GM21825 (cell line): Measurements from ENCODE around the gene POLD1.

Experiments
- ATAC-seq: cut with Tn5 transposase; IDR thresholded peaks from one replicate; pipeline ENCODE4 v1.9.1; 2021; ENCODE audit warnings: mild to moderate bottlenecking, moderate library complexity; ENCODE audit not compliant: unreplicated experiment

POLD1 gene

DNA sequence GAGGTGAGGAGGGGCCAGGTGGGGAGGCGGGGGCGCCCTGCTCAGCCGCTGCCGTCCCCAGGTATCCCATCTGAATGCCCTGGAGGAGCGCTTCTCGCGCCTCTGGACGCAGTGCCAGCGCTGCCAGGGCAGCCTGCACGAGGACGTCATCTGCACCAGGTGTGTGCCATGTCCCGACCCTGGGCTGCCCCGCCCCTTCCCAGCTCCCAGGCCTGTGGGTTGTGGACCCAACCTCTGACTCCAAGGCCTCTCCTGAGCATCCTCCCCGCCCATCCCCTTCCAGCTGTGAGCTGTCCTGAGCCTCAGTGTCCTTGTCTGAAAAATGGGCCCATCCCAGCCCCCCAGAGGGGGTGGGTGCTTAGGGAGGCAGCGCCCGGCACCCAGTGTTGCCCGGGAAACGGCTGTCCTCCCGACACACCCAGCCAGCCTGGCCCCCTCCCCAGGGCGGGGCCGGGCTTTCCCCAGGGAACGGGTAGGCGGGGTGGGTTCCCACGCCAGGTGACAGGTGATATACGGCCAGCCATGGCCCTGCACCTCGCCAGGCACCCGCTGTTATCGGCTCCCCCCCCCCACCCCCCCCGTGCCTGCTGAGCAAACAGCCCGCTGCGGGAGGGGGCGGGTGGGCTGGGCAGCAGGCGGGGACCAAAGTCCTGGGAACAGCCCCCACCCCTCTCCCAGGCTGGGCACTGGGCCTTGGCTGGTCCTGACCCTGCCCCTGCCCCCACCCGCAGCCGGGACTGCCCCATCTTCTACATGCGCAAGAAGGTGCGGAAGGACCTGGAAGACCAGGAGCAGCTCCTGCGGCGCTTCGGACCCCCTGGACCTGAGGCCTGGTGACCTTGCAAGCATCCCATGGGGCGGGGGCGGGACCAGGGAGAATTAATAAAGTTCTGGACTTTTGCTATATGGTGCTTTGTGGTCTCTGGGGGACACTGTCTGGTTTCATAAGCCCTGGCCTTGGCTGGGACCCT lies 33.2 kb downstream of the POLD1 start:
- no peak for ATAC-seq

DNA sequence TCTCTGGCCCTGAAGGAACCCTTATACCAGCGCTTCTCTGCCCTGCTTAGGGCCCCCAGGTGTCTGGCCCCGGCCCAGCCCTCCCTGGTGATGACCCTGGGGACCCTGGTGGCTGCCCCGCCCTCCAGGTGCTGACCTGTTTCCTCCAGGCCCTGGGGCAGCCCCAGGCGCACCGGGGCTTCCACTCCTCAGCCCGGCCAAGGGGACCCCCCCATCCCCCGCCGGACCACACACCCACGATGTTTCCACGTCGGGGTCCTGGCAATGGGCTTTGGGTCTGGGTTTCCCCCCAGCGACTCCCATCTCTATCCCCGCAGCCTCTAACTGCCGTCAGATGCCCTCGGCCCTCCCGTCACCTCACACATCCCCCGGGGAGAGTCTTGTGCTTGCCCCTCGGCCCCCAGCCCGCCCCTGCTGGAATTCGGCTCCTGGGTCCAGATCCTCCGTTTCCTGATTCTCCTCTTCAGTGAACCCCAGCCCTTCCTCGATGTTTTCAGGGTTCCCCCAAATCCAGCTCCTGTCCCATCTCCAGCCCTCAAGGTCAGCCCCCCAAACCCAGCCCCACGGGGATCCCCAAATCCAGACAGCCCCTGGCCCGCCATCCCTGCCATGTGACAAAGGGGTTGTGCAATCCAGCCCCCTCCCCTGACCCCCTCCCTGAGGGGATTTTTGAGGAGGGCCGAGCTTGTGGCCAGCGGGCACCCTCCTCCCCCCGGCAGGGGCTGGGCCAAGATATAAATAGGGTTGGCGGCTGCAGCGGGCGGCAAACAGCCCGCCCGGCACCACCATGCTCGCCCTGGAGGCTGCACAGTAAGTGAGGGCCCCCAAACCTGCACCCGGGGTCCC lies 34.3 kb downstream of the POLD1 start, which contains the start of gene SPIB:
SPIB (plus strand) TSS at position 763 of the 846 bp plus-strand sequence; CDS start at position 788, 25 bp downstream.
- ATAC-seq, result no peak

DNA sequence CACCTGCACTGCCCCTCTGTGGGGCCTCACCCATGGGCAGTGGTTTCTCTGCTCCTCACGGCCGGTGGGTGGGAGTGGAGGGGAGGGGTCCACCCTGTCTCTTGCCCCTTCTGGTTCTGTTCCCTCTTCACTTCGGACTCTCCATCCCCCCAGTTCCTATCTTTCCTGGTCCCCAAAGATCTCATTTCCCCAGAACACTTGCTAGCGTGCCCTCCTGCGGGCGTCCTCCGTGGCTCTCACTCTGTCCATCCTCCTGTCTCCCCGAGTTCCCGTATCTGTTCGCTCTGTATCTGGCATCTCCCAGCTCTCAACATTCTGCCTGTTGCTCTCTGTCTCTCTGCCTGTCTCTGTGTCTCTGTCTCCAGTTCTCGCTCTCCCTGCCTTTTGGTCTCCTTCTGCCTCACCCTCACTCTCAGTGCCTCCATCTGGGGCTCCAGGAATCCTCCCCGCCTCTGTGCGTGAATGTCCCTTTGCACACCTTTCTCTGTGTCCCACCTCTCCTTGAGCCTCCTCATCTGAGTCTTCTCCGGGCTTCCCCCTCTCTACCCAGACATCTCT lies 35.0 kb downstream of the POLD1 start:
- no peak for ATAC-seq

DNA sequence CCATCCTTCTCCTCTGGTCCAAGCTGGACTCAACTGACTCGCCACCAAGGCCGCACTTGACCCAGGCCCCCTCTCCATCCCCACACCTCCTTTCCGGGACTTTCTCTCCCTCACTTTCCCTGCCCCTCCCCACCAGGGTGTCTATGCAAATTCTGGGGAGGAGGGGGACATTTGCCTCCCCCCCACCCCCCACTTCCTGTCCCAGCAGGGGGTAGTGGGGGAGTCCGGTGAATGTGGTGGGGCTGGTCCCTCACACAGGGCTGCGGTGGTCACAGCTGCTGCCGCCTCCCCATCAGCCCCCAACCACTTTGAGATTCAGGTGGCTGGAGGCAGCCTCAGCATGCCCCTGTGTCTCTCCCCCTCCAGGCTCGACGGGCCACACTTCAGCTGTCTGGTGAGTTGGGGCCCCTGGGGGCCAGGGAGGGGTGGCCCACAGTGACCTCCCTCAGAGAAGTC lies 35.5 kb downstream of the POLD1 start:
- ATAC-seq, result no peak

DNA sequence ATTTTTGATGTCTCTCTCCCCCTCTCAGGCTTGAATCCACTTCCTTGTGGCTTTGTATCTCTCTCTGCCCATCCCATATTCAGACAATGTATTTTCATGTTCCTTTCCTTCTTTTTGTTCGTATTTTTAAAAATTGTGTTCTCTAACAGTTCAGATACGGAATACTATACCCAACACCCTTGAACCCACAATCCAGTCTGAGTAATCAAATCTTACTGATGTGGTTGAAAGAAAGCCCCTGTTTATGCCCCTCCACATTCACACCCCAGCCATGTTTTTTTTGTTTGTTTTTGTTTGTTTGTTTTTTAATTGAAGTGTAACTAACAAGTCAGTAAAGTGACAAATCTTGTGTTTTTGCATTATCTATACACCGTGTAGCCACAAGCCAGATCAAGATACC lies 36.0 kb downstream of the POLD1 start:
- no peak for ATAC-seq

DNA sequence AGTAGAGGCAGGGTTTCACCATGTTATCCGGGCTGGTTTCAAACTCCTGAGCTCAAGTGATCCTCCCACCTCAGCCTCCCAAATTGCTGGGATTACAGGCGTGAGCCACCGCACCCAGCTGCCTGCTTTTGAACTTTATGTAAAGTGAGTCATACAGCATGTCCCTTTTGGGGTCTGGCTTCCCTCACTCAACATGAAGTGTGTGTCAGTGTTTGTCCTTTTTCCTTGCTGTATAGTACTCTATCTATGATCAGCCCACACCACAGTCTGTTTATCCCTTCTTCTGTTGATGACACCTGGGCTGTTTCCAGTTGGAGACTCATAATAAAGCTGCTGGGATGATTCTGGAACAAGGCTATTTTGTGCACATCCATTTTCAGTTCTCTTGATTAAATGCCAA lies 36.7 kb downstream of the POLD1 start:
- no peak for ATAC-seq

DNA sequence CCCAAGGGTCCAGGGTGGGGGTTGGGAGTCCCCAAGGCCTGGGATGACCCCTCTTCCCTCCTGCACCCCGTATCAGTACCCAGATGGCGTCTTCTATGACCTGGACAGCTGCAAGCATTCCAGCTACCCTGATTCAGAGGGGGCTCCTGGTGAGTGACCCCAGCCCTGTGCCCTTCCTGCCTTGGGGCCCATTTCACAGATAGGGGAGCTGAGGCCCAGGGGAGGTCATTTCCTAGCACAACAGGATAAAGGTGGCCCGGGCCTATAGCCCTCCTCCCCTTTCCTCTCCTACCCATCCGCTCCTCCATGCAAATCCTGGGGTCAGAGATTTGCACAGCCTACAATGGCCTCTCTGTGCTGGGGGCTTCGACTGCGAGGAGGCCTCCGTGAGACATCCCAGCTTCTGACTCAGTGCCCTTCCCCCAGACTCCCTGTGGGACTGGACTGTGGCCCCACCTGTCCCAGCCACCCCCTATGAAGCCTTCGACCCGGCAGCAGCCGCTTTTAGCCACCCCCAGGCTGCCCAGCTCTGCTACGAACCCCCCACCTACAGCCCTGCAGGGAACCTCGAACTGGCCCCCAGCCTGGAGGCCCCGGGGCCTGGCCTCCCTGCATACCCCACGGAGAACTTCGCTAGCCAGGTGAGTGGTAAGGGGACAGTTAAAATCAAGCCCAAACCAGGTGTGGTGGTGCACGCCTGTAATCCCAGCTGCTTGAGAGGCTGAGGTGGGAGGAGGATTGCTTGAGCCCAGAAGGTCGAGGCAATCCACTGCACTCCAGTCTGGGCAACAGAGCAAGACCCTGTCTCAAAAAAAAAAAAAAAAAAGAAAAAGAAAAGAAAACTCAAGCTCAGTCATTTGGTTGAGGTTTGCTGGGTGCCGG lies 38.5 kb downstream of the POLD1 start:
- no peak for ATAC-seq

DNA sequence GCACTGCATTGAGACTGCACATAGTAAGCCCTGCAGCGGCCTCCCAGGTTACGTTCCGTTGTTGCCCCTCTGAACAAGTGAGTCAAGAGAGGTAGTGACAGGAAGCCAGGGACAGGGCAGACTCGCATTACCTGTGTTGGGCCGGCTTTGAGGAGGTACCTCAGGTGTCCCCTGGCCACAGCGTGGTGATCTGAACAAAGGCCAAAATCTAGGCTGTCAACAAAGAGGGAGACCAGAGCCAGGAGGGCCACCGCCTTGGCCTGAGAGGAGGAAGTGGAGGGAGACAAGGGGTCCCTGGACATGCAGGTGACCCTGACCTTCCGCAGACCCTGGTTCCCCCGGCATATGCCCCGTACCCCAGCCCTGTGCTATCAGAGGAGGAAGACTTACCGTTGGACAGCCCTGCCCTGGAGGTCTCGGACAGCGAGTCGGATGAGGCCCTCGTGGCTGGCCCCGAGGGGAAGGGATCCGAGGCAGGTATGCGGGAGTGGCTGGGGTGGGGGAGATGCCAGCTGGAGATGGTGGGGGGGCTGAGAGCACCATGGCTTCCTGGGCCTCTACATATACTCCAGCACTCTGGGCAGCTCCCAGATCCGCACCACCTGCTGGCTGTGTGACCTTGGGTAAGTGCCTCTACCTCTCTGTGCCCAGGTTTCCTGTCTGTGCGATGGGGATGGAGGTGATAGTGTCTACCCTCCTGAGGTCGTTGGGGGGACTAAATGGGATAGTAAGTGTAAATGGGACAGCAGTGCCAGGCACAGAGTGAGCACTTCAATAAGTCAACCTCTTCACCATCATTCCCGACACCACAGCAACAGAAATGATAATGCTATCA lies 39.3 kb downstream of the POLD1 start:
- ATAC-seq, result no peak

DNA sequence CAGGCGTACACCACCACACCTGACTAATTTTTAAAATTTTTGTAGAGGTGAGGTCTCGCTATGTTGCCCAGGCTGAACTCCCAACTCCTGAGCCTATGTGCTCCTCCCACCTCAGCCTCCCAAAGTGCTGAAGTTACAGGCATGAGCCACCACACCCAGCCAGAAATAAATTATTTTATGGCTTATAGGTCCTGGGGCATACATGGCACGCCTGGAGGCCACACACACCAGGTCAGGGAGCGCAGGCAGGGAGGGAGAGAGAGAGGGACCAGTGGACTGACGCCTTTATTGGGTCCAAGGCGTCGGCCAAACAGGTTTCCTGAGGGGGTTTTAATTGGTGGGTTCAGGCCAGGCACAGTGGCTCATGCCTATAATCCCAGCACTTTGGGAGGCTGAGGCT lies 41.4 kb downstream of the POLD1 start:
- no peak for ATAC-seq

DNA sequence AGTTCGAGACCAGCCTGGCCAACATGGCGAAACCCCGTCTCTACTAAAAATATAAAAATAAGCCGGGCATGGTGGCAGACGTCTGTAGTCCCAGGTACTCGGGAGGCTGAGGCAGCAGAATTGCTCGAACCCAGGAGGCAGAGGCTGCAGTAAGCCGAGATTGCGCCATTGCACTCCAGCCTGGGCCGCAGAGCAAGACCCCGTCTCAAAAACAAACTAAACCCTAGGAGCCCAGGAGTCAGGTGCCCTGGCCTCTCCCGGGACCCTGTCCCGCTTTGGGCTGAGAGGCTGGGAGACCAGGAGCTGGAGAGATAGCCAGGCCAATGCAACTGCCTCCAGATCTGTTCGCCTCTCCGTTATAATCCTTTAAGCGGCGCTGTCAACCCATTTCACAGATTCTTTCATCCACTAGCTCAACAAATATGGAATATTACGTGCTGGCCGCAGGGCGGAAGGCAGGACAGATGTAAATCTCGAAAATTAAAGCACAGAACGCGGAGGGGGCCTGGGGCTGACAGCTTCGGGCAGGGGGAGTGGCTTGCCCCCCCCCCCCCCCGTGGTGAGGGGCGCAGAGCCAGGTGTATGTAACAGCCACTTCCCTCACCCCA lies 43.3 kb downstream of the POLD1 start:
- ATAC-seq, result no peak

DNA sequence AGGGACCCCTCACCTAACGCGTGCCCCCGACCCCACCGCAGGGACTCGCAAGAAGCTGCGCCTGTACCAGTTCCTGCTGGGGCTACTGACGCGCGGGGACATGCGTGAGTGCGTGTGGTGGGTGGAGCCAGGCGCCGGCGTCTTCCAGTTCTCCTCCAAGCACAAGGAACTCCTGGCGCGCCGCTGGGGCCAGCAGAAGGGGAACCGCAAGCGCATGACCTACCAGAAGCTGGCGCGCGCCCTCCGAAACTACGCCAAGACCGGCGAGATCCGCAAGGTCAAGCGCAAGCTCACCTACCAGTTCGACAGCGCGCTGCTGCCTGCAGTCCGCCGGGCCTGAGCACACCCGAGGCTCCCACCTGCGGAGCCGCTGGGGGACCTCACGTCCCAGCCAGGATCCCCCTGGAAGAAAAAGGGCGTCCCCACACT lies 43.9 kb downstream of the POLD1 start:
- ATAC-seq, result no peak

DNA sequence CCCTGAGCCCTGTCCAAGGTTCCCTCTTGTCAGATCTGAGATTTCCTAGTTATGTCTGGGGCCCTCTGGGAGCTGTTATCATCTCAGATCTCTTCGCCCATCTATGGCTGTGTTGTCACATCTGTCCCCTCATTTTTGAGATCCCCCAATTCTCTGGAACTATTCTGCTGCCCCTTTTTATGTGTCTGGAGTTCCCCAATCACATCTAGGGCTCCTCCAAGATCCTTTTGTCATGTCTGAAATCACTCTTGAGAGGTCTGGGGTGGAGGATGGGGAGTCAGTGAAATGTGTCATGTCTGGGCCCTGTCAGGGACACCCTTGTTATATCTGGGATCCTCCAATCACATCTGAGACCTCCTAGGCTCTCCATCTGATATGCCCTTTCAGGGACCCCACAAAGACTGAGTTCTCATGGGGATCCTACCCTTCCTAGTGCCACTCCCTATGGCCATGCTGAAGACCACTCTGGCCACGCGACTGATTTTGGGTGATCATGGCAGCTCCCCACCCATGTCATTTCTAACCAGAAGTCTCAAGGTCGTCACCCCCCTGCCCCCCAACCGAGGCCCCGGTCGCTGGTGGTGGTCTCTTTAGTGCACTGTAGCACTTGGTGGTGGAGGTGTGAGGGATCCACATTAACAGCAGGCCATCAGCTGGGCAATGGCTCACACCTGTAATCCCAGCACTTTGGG lies 44.8 kb downstream of the POLD1 start:
- no peak for ATAC-seq

DNA sequence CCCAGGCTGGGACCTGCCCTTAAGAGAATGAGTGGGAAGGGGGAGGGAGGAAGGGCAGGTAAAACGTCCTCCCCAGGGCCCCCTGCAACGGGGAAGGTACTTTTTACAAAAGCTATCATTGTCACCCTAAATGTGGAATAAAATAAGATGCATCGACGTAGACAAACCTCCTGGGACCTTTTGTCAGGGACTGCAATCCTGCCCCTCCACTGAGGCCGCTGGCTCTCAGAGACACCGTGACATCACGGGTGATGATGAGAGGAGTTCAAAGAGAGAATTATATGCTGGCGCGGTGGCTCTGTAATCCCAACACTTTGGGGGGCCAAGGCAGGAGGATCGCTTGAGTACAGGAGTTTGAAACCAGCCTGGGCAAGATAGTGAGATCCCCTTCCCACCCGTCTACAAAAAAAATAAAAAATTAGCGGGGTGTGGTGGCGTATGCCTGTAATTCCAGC lies 46.8 kb downstream of the POLD1 start:
- ATAC-seq, result no peak

DNA sequence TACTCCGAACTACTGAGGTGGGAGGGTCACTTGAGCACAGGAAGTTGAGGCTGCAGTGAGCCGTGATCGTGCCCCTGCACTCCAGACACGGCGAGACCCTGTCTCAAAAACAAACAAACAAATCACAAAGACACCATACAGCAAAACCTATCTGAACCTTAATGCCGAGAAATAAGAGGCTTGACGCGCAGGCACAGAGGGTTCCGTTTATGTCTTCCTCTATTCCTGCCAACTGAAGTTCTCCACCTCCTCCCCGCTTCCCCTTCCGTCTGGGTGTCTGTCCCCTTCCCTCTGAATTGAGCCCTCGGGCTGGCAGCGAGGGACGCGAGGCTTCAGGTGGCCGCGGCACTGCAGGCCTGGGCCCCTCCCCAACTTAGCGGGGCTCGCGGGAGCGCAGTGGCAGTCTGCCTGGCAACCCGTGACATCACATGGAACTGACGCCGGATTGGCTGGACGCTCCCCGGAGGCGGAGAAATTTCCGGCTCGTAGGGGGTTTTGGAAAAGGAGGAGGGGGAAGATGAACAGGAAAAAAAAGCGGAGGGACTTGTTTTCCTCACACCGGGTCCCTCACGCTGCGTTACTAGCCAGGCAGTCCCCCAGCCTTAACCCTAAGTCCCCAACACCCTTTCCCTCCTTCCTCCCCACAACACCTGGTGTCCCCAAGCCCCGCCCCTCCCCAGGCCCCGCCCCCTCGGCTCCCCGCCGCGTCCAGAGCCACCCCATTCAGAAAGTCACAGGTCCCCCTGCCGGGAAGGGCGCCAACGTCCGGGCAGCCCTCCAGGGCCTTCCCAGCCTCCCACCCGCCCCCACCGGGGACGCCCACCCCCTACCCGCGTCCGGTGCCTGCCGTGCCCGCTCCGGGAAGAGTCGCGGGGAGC lies 47.4 kb downstream of the POLD1 start:
- ATAC-seq, result peak; percentile 75

DNA sequence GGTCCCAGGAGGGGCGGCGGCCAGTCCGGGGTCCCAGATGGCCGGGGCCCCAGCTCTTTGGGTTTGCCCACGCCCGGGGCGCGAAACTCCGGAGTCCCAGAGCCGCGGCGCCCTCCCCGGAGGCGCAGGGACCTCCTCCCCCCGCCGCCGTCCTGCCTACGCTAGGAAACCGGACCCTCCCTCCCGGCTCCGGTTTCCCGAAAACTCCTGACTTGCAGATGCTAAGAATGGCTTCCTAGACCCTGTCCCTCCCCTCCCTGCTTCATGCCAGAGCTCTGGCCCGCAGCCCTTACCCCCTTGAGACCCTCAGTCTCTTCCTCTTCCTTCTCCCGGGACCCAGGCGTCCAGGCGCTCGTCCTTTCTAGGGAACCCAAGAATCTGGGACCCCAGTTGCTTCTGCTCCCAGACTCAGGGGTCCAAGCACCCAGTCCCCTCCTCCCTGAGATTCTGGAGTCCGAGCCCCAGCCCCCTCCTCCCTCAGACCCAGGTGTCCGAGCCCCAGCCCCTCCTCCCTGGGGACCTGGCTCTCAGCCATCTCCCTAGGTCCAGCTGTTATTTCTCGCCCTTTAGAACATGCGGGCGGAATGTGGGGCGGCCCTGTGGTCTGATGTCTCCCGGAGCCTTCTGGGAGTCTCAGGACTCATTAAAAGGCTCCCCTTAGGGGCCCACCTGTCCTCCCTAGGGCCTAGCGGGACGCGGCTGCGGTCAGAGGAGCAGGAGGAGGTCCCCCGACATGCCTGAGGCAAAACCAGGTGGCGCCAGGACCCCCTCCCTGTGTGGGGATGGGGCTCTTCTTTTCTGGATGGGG lies 48.3 kb downstream of the POLD1 start, which contains the start of gene MYBPC2:
MYBPC2 (plus strand) TSS at position 672 of the 808 bp plus-strand sequence; CDS start at position 734, 62 bp downstream.
- no peak for ATAC-seq
